GM21447 (cell line): ENCODE results near the gene CD300LB.
A peak's percentile ranks its signal among the peaks of the same experiment; 100 is the strongest.

Experiments used
- ATAC-seq: cut with Tn5 transposase; IDR thresholded peaks from one replicate; pipeline ENCODE4 v1.9.1; 2021; ENCODE audit not compliant: unreplicated experiment

CD300LB gene

GRCh38 chr17:74550602-74551001, 19.3 kb upstream of the CD300LB start:
- no peak for ATAC-seq

- no peak for ATAC-seq
These were observed 18.1 kb upstream of the CD300LB start for GRCh38 chr17:74549343-74549742.

GRCh38 chr17:74547736-74548135, 16.5 kb upstream of the CD300LB start:
- ATAC-seq, result no peak

- ATAC-seq, result no peak
These were observed 16.0 kb upstream of the CD300LB start for GRCh38 chr17:74547264-74547663.

GRCh38 chr17:74546586-74546985, 15.3 kb upstream of the CD300LB start:
- no peak for ATAC-seq

- no peak for ATAC-seq
These were observed 14.6 kb upstream of the CD300LB start, which contains the start of gene CD300C for GRCh38 chr17:74545843-74546230. CD300C (minus strand) TSS chr17:74546115; CDS start chr17:74545782, 333 bp downstream.

- no peak for ATAC-seq
These were observed 13.9 kb upstream of the CD300LB start for GRCh38 chr17:74544991-74545842.

- no peak for ATAC-seq
These were observed 12.9 kb upstream of the CD300LB start for GRCh38 chr17:74543891-74544760.

GRCh38 chr17:74543406-74543805, 12.1 kb upstream of the CD300LB start:
- ATAC-seq, result no peak

- ATAC-seq, result no peak
These were observed 11.6 kb upstream of the CD300LB start for GRCh38 chr17:74542727-74543383.

GRCh38 chr17:74542166-74542565, 10.9 kb upstream of the CD300LB start:
- no peak for ATAC-seq

- no peak for ATAC-seq
These were observed 10.2 kb upstream of the CD300LB start for GRCh38 chr17:74541176-74542111.

GRCh38 chr17:74539281-74539820, 8.1 kb upstream of the CD300LB start:
- ATAC-seq, result no peak

- ATAC-seq, result no peak
These were observed 5.6 kb upstream of the CD300LB start for GRCh38 chr17:74536890-74537289.

GRCh38 chr17:74532115-74532514, 840 bp upstream of the CD300LB start:
- ATAC-seq, result no peak

- ATAC-seq, result no peak
These were observed 484 bp downstream of the CD300LB start for GRCh38 chr17:74530831-74531150.

- no peak for ATAC-seq
These were observed 2.0 kb downstream of the CD300LB start for GRCh38 chr17:74529243-74529642.

GRCh38 chr17:74528491-74529199, 2.6 kb downstream of the CD300LB start:
- peak; percentile 80 for ATAC-seq

- ATAC-seq, result no peak
These were observed 3.5 kb downstream of the CD300LB start for GRCh38 chr17:74527756-74528155.
